GM19043 (cell line): ENCODE results near the gene ADGRE3.
"Not testable (repeated sequence)": the region's sequence is repeated elsewhere in the genome, so short reads cannot be mapped to it uniquely, and the experiment has no call there.

Experiments
- ATAC-seq: cut with Tn5 transposase; IDR thresholded peaks from one replicate; pipeline ENCODE4 v1.9.1; 2021; ENCODE audit warnings: low read depth; ENCODE audit not compliant: unreplicated experiment

The ADGRE3 gene

GRCh38 chr19:14606627-14607026, 68.0 kb downstream of the ADGRE3 start:
- no peak for ATAC-seq

DNA sequence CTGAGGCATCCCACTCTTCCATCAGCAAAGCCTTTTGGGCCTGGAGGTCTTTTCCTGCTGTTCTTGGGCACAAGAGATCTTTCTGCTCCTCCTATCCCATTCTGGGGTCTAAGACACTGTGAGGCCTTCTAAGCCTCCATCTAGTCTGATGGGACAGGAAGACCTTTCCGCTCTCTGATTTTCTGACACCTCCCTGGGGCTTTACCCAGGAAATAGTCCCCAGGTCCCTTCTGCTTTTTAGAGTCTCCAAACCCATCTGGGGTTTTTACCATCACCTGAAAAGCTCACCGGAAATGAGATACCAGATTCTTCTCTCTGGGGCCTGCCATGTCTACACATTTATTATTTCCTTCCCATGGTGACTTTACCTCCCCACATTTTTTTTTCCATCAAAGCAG, 70.7 kb downstream of the ADGRE3 start:
- ATAC-seq, result peak; percentile 79

DNA sequence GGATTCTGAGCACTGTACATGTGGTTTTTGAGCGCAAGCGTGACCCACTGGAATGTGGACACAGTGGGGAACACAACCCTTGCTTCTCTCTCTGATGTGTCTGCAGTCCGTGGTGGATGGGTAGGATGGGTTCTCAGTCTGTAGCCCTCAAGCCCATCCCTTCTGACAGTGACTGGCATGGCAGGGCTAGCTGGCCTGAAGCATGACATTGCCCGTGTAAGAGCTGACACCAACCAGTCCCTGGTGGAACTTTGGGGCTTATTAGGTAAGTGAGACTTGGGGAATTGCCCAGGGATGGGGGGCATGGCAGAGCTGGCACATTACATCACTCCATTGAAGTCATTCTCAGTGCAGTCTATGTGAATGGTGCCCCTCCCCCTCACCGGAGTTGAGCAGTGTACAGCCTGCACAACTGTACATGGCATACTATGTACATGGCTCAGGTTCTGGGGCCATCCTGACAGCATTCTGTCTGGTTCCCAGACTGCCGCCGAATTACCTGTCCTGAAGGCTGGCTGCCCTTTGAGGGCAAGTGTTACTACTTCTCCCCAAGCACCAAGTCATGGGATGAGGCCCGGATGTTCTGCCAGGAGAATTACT, 75.0 kb downstream of the ADGRE3 start:
- no peak for ATAC-seq

- no peak for ATAC-seq
These were observed 79.1 kb downstream of the ADGRE3 start for GRCh38 chr19:14595558-14595957.

GRCh38 chr19:14589433-14589832, 85.2 kb downstream of the ADGRE3 start:
- ATAC-seq, result not testable (repeated sequence)

DNA sequence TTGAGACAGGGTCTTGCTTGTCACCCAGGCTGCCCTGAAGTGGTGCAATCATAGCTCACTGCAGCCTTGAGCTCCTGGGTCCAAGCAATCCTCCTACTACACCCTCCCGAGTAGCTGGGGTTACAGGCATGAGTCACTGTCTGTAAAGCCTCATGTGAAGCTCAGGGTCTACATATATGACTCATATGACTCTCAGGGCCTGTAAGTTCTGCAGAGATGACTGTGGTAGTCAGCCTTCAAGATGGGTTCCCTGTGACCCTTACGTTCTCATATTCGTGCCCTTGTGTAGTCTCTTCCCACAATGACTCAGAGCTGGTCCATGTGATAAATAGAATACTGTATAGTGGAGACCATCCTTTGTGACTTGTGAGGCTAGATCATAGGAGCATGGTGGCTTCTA, 89.5 kb downstream of the ADGRE3 start:
- peak; percentile 70 for ATAC-seq

GRCh38 chr19:14584372-14584771, 90.3 kb downstream of the ADGRE3 start:
- ATAC-seq, result not testable (repeated sequence)

GRCh38 chr19:14582894-14583340, 91.7 kb downstream of the ADGRE3 start, which contains the start of gene CLEC17A:
Gene CLEC17A (plus strand): TSS chr19:14583084. CDS start chr19:14583161, 77 bp downstream.
- ATAC-seq, result no peak

GRCh38 chr19:14580623-14581237, 93.9 kb downstream of the ADGRE3 start:
- no peak for ATAC-seq

DNA sequence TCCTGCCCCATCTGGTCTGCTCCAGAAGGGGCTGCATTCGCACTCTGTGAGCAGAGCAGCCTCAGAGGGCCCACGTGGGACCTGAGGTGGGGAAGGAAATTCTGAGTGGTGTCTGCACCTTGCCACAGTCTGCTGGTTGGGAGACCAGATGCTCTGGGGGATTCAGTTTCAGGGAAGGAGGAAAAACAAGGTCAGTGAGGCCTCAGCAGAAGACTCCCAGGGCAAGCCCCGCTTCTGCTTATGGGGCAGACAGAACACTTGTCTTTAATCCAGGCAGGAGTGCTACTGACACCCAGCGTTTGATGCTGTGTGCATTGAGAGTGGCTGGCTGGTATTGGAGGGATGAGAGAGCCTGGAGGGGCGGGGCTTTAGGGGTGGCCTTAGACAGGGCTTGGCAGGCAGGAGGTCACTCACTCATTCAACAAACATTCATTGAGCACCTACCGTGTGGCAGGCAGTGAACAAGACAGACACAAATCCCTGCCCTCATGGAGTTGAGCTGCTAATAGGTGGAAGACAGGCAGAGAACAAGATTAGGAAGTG, 96.7 kb downstream of the ADGRE3 start:
- no peak for ATAC-seq

DNA sequence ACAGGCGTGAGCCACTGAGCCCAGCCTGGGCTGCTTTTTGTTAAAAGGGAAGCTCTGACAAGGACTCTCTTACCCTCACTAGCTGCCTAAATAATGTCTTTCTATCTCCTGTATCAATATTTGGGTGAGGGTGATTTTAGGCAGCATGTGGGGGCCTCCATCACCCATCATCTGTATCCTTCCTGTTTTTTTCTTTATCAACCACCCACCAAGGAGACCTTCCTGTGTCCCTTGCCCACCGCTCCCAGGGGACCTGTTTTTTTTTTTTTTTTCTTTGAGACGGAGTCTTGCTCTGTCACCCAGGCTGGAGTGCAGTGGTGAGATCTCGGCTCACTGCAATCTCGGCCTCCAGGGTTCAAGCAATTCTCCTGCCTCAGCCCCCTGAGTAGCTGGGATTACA, 97.4 kb downstream of the ADGRE3 start:
- ATAC-seq, result no peak

GRCh38 chr19:14576363-14576762, 98.3 kb downstream of the ADGRE3 start:
- no peak for ATAC-seq

DNA sequence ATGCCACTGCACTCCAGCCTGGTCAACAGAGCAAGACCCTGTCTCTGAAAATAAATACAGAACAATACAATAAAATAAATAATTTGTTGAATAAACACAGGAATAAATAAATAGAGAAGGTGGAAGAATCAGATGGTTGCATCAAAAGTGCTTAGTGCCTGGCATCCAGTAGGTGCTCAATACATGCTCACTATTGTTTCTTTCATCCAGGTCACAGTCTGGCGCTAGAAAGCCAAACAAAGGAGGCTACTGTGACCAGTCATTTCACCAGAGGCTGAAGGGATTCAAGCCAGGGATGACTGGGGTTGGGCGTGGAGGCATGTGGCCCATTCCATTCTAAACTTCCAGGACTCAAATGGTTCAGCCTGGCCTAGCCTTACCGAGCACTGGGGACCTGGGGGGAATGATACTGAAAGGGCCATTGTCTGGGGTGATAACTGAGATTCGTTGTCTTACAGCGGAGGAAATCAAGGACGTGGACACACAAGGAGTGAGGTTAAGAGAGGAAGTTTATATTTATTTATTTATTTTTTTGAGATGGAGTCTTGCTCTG, 99.1 kb downstream of the ADGRE3 start:
- ATAC-seq, result no peak

GRCh38 chr19:14571695-14572490, 102.8 kb downstream of the ADGRE3 start, which contains the start of gene NDUFB7:
Gene NDUFB7 (minus strand): TSS chr19:14572066. CDS start chr19:14572000, 66 bp downstream.
- peak; percentile 73 for ATAC-seq

DNA sequence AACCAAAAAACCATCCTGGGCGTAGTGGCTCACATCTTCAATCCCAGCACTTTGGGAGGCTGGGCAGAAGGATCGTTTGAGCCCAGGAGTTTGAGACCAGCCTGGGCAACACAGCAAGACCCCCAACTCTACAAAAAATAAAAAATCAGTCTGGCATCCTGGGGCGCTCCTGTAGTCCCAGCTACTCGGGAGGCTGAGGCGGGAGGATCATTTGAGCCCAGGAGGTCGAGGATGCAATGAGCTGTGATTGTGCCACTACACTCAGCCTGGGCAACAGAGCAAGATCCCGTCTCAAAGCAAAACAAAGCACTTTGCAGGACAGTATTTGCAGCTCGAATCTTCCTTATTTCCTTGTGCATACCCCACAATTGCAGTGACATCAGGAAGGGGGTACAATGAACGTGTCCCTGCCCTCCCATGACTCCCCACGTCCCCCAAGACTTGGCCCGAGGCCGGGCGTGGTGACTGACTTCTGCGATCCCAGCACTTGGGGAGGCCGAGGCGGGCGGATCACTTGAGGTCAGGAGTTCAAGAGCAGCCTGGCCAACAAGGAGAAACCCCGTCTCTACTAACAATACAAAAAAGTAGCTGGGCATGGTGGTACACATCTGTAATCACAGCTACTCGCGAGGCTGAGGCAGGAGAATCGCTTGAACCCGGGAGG, 103.6 kb downstream of the ADGRE3 start:
- ATAC-seq, result no peak
